GM10266 (cell line): ENCODE data around the gene PYGO1.

Source experiments
- DNase-seq: peaks from one replicate; pipeline ENCODE4 v3.0.0; 2012; ENCODE audit errors: extremely low spot score
- TF ChIP-seq, protein P1 (sequence below): IDR thresholded peaks from 2 replicates; pipeline ENCODE4 v1.5.1; 2012; ENCODE audit warnings: mild to moderate bottlenecking, low read depth; ENCODE audit not compliant: control insufficient read depth, insufficient read depth; ENCODE audit errors: missing control alignments

PYGO1 gene

GRCh38 chr15:55573224-55573623, 14.9 kb downstream of the PYGO1 start:
- TF ChIP-seq, protein P1, sequence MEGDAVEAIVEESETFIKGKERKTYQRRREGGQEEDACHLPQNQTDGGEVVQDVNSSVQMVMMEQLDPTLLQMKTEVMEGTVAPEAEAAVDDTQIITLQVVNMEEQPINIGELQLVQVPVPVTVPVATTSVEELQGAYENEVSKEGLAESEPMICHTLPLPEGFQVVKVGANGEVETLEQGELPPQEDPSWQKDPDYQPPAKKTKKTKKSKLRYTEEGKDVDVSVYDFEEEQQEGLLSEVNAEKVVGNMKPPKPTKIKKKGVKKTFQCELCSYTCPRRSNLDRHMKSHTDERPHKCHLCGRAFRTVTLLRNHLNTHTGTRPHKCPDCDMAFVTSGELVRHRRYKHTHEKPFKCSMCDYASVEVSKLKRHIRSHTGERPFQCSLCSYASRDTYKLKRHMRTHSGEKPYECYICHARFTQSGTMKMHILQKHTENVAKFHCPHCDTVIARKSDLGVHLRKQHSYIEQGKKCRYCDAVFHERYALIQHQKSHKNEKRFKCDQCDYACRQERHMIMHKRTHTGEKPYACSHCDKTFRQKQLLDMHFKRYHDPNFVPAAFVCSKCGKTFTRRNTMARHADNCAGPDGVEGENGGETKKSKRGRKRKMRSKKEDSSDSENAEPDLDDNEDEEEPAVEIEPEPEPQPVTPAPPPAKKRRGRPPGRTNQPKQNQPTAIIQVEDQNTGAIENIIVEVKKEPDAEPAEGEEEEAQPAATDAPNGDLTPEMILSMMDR = no peak

GRCh38 chr15:55564347-55565145, 23.6 kb downstream of the PYGO1 start:
- TF ChIP-seq, protein P1 = no peak
- DNase-seq = no peak

More at GRCh38 chr15:55573224-55573623, 14.9 kb downstream of the PYGO1 start:
- no peak for DNase-seq

DNA sequence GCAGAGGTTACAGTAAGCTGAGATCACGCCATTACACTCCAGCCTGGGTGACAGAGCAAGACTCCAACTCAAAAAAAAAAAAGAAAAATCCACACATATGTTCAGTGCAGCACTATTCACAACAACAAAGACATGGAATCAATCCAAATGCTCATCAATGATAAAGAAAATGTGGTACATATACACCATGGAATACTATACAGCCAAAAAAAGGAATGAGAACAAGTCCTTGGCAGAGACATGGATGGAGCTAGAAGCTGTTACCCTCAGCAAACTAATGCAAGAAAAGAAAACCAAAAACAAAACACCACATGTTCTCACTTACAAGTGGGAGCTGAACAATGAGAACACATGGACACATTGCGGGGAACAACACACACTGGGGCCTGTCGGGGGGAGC, 25.5 kb downstream of the PYGO1 start:
- DNase-seq = no peak
- TF ChIP-seq, protein P1 = no peak

GRCh38 chr15:55555089-55555488, 33.1 kb downstream of the PYGO1 start:
- DNase-seq = no peak
- TF ChIP-seq, protein P1 = no peak

DNA sequence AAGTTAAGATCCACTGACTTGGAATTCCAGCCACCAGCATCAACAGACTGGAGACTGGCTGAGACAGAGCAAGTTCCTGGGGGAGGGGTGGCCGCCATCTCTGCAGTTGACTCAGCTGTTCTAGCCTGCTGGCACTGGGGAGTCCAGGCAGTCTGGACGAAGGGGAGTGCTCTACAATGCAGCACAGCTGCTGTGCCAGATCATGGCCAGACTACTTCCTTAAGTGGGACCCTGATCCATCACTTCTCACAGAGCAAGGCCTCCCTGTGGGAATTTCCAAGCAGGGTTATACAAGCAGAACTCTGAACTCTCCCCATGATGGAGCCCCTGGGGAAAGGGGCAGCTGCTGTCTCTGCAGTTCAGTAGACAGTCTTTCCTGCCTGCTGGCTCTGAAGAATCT, 35.2 kb downstream of the PYGO1 start:
- TF ChIP-seq, protein P1 = no peak
- no peak for DNase-seq

DNA sequence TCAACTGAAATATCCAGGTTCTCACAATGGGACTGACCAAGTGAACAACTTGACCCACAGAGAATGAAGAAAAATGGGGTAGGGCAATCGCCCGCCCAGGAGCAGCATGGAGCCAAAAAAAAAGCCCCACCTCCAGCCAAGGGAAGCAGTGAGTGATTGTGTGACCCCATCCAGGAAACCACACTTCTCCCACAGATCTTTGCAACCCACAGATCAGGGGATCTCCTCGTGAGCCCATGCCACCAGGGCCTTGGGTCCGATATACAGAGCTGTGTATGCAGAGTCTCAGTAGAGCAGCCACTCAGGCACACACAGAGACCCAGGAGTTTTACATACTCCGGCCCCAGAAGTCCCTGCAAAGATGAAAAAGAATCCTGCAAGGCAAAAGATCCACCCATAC, 35.7 kb downstream of the PYGO1 start:
- DNase-seq = no peak
- TF ChIP-seq, protein P1 = no peak

- TF ChIP-seq, protein P1 = no peak
- DNase-seq = no peak
These were observed 38.8 kb downstream of the PYGO1 start for GRCh38 chr15:55549305-55549704.
